ENCODE measurements around the gene LTV1. TPM values are rescaled to one million over a fixed set of nuclear protein-coding genes. Genes with fewer than 3 reads are reported as not detected.

Gene LTV1
- total and polyA plus RNA-seq, 2 of the 4 experiments (the other 2 are of a cell fraction): 11.1 to 19.0 TPM

DNA sequence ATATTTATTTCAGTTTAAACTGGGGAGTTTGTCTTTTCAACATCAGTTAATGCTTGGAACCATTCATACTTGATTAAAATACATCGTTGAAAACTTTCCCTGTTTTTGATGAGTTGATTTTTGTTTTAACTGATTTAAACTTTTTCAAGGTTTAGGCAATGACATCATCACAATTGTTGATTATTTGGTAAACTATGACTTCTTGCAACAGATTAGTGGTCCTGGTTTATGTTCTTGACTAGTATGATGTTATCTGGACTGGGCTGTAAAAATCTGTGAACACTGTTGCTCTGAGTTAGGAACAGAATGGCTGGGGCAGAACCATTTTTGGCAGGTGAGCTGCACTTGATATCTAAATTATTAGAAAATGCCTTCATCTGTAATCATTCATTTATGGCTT, 21.1 kb downstream of the LTV1 start, which contains the start of gene ZC2HC1B:
TSS of gene ZC2HC1B (plus strand) at position 241 of the 400 bp plus-strand sequence. CDS start at position 307, 66 bp downstream.
- peak within 1 kb of the TSS; percentile 44; the same call in 1 of the 2 replicates for H3K9ac ChIP-seq (ENCODE audit: low read depth, low read length)
- H2AK9ac ChIP-seq (replicated peaks; ENCODE audit: low read depth, low read length, poor library complexity): no peak within 1 kb of the TSS
- H3K27me3 ChIP-seq (ENCODE audit: control insufficient read depth, insufficient read depth, low read length): no peaks in the 10 kb centered on the region
- no peak within 1 kb of the TSS for H2AFZ ChIP-seq (replicated peaks; ENCODE audit: low read length, poor library complexity)
- peaks cover 21% of the 10 kb centered on the region for H3K36me3 ChIP-seq (ENCODE audit: control insufficient read depth, insufficient read depth, low read length)
- no TSS peak for BruUV-seq (replicated peaks)
- no peak within 1 kb of the TSS for H4K8ac ChIP-seq (ENCODE audit: low read depth in 2 of 2, low read length in 2 of 2)
- H3K4me3 ChIP-seq (ENCODE audit: insufficient read depth, low read depth, low read length): no peak within 1 kb of the TSS
- peaks cover 4% of the 10 kb centered on the region; the same call in 1 of the 2 replicates for H3K9me1 ChIP-seq (ENCODE audit: insufficient read depth, low read length)
- POLR2A ChIA-PET (ENCODE audit: unreplicated experiment): no interaction called here
- H2AK5ac ChIP-seq (ENCODE audit: low read depth, low read length): no peak within 1 kb of the TSS
- H2BK120ac ChIP-seq (ENCODE audit: low read depth, low read length): no peak within 1 kb of the TSS
- no peak within 1 kb of the TSS for H3K14ac ChIP-seq (replicated peaks; ENCODE audit: low read depth, low read length)
- ATAC-seq (ENCODE audit: low read depth) (no peak), DNase-seq (peak; percentile 10)
- no peaks in the 10 kb centered on the region for H3K79me1 ChIP-seq (ENCODE audit: low read depth in 1 of 2, low read length in 2 of 2)
- H4K5ac ChIP-seq (ENCODE audit: low read depth, low read length): no peak within 1 kb of the TSS
- no peak within 1 kb of the TSS for H2BK20ac ChIP-seq (ENCODE audit: low read depth, low read length)
- H2BK5ac ChIP-seq (ENCODE audit: low read depth, low read length, poor library complexity, severe bottlenecking): peak within 1 kb of the TSS; percentile 54
- no peaks in the 10 kb centered on the region for H3K9me3 ChIP-seq (ENCODE audit: control insufficient read depth, insufficient read depth, low read length)
- H3K56ac ChIP-seq (ENCODE audit: extremely low read depth, insufficient read depth, low read length): no peak within 1 kb of the TSS
- no CpG with 5 or more reads among the region's 1 CpG for WGBS, 2 experiments (ENCODE audit: extremely low coverage in 2 of 2, insufficient read length in 1 of 2)
- TF ChIP-seq RCOR1 (IDR thresholded peaks at IDR 0.05; ENCODE audit: insufficient replicate concordance, low read length) (no peak), MAZ (IDR thresholded peaks at IDR 0.05; ENCODE audit: borderline replicate concordance, low read depth, low read length) (no peak), NFE2L2 (IDR thresholded peaks at IDR 0.05; ENCODE audit: low read depth, low read length) (no peak), MXI1 (IDR thresholded peaks at IDR 0.05; ENCODE audit: borderline replicate concordance, low read depth, low read length) (no peak), CHD1 (IDR thresholded peaks at IDR 0.05; ENCODE audit: low read depth, low read length) (no peak), FOS (IDR thresholded peaks at IDR 0.05; ENCODE audit: low read depth, low read length) (no peak), RAD21 (IDR thresholded peaks at IDR 0.05; ENCODE audit: low read length) (no peak), ELK1 (IDR thresholded peaks at IDR 0.05; ENCODE audit: borderline replicate concordance, low read depth, low read length) (no peak), MAFK (IDR thresholded peaks at IDR 0.05; ENCODE audit: low read depth, low read length) (no peak)
- 0 out of 2 replicates have a peak, but pooled peaks cover 2% of the 10 kb centered on the region for H4K20me1 ChIP-seq (ENCODE audit: insufficient read depth, low read length)
- H2BK15ac ChIP-seq (ENCODE audit: low read depth, low read length): no peak within 1 kb of the TSS
- H3K4me2 ChIP-seq (ENCODE audit: low read depth, low read length): no peak within 1 kb of the TSS
- H4K91ac ChIP-seq (ENCODE audit: insufficient read depth, low read depth, low read length): no peak within 1 kb of the TSS
- H3K27ac ChIP-seq (ENCODE audit: insufficient read depth, low read length): no peak within 1 kb of the TSS
- no peaks in the 10 kb centered on the region; the same call in 1 of the 2 replicates for H3K4me1 ChIP-seq (ENCODE audit: control insufficient read depth, insufficient read depth, low read length)
- dilution Hi-C loops (cut with HindIII; ENCODE audit: low sequenced_read_pairs, unreplicated experiment) (no loop called here), intact Hi-C loops (cut with micrococcal nuclease) (no loop called here), in situ Hi-C loops (cut with MboI; ENCODE audit: low sequenced_read_pairs) (no loop called here)
- no peak within 1 kb of the TSS for H3K4ac ChIP-seq (ENCODE audit: low read depth, low read length)
- H3K18ac ChIP-seq (ENCODE audit: low read depth, low read length): no peak within 1 kb of the TSS
- H3K23ac ChIP-seq (ENCODE audit: low read depth, low read length): peak within 1 kb of the TSS; percentile 49
- CTCF ChIA-PET: no interaction called here

Data from IMR-90 (cell line).